NCI-H2029 treated with DMSO at 0.1 percent for 48 hours (cell line): ENCODE measurements around the gene MARCKSL1.
A peak's percentile ranks its signal among the peaks of the same experiment; 100 is the strongest.

Experiments
- DNase-seq: peaks from one replicate; lab custom pipeline; 2025; lab: John Stamatoyannopoulos, UW

Gene MARCKSL1

DNA sequence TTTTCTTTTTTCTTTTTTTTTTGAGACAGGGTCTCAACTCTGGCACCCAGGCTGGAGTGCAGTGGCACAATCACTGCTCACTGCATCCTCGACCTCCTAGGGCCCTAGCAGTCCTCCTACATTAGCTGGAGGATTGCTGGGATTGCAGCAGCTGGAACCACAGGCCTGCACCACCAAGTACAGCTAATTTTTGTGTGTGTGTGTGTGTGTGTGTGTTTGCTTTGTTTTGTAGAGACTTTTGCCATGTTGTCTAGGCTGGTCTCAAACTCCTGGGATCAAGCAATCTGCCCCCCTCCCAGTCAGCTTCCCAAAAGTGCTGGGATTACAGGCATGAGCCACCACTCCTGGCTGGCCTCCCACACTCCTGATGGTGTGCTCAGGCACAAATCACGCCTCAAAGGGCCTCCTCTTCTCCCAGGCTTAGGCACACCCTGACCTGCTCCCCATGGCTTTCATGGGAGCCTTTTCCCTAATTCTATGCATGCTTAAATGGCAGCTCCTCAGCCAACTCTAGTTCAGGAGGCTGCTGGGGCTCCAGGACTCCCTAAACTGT, 16.9 kb upstream of the MARCKSL1 start:
- no peak for DNase-seq

DNA sequence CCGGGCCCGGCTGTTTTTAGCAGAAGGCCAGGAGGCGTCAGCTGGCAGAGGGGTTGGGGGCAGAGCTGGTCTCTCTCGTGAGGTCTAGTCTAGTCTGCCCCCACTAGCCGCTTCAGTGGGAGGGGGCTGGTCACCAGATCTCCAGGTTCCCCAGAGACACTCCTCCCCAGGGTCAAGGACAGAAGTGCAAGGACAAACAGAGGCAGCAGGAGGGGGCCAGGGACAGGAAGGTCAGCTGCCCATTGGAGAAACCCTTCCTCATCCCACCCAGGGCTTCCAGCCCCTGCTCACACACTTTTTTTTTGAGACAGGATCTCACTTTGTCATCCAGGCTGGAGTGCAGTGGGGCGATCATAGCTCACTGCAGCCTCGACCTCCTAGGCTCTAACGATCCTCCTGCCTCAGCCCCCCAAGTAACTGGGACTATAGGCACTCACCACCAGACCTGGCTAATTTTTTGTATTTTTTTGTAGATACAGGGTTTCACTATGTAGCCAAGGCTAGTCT, 16.3 kb upstream of the MARCKSL1 start:
- no peak for DNase-seq

DNA sequence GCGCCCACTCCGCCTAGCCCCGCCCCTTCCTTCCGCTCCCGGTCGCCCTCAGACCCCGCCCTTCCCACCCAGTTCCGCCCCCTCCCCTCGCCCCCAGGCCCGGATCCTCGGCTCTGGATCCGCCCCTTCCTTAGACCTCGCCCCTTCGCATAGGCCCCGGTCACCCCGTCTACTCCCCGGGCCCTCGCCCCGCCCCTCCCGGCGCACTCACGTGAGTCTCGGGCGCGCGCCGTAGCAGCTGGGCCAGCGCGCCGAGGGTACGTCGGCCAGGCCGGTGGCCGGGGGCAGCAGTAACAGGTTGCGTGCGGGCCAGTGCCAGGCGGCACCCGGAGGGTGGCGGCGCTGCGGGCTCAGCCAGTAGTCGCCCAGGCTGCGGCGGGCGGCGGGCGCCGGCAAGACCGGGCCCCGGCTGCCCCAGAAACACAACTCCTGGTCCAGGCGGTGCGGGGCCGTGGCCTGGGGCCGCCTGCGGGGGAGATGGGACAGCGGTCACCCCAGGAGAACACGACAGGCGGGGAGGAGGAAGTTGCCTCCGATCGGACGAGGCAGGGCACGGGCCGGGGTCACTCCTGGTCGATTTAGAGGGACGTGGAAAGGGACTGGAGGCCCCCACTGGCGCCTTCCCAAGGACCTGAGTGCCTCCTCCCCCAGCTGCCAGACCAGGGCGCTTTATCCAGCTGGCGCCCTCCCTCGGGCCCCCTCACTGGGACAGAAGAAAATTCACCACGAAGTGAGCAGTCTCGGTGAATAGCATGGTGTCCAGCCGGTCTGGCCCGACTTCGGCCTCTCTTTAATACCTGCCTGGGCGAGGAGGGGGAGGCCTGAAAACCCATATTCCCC, 15.6 kb upstream of the MARCKSL1 start:
- DNase-seq: peak; percentile 73

DNA sequence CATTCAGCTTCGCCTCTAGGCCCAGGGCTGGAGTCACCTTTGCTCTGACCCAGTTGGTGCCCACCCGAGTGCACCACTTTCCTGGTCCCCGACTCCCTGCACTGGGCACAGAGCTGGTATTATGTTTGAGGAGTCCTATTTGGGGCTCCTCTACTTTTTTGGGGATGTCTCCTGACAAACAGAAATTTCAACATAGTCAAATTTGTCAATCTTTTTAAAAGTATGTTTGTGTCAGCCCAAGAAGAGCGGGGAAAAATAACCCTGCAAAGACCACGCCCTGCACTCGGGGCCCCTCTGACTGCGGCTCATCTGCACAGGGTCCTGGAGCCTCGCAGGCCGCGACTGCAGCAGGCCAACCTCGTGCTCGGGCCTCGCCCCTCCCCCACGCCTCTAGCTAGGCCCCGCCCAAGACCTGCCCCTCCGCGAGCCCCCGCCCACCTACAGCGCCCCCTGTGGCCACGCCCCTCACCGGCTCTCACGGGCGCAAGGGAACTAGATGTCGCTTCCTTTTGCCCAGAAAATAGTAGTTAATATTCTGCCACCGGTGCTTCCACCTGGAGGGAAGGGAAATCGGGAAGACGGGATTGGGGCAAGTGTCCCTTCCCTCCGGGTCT, 14.9 kb upstream of the MARCKSL1 start:
- DNase-seq: peak; percentile 73

DNA sequence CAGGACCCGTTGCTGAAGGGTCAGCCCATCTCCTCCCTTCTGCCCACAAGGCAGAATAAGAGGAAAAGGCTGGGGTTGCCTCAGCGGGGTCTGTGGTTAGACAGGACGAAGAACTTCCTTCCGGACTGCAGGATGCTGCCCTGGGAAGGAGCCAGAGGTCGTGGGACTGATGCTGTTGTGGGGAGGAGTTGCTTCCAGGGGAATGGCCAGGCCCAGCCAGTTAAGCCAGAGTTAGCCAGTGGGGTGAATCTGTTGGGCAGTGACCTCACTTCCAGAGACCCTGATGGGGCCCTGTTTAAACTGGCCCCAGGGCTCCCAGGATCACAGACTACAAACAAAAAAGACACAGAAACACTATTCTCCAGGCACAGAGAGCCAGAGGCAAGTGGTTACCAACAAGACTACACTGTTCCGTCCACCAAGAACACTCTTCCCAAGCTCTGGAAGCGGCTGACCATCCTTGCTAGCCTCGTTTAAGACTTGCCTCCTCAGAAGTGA, 13.2 kb upstream of the MARCKSL1 start:
- no peak for DNase-seq

DNA sequence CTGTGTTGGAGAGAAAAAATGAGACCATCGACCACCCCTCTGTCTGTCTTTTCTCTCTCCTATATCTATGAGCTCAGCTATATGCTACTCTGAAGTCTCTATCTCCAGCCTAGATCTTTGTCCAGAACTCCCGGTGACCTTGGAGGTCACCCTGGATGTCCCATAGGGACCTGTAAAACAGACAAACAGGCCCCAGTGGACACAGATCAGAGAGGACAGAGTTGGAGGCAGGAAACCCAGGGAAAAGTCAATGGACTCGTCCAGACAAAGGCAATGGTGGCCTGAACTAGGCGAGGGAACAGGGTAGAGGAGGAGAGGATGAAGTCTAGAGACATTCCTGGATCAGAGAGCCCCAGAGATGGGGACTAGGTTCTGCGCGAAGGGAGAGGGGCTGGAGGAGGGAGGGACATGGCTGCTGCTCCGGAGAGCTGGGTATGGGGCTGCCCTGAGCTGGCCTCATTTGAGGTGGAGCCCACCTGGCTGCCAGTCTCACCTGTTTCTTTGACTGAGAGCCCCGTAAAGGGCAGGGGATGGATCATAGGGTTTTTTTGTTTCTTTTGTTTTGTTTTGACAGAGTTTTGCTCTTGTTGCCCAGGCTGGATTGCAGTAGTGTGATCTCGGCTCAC, 10.6 kb upstream of the MARCKSL1 start:
- DNase-seq: no peak

DNA sequence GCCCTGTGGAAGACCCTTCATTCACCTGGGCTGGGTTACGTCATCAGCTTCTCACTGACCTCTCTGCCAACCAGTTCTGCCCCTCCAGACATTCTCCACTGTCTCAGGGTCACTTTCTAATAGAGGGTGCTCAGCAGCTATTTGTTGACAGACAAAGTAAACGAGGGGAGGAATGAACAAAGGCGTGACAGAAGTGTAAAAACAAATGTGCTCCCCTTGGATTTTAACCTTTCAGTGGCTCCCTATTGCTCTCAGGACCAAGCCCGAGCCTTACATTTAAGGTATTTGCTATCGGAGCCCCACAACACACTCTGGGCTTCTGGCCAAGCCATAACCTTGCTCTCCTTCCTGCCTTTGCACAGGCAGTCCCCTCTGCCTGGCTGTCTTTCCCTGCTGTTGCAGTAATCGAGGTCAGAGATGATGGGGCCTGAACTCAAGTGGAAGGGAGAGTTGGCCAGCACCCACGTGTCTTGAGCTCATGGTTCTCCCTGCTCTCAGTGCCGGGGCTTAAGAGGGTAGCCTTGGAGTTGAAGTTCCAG, 9.3 kb upstream of the MARCKSL1 start:
- DNase-seq: no peak

DNA sequence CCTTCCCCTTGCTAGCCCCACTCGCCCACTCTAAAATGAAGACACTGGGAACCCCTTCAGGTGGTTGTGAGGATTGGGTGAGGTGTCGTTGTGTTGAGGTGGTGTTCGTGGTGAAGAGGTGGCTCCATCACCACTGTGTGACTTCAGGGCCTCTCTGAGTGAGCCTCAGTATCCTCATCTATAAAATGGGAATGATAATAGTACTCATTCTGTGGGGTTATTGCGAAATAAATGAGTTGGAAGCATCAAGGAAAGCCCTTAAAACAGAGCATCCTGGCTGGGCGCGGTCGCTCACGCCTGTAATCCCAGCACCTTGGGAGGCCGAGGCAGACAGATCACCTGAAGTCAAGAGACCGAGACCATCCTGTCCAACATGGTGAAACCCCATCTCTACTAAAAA, 6.7 kb upstream of the MARCKSL1 start:
- DNase-seq: no peak

DNA sequence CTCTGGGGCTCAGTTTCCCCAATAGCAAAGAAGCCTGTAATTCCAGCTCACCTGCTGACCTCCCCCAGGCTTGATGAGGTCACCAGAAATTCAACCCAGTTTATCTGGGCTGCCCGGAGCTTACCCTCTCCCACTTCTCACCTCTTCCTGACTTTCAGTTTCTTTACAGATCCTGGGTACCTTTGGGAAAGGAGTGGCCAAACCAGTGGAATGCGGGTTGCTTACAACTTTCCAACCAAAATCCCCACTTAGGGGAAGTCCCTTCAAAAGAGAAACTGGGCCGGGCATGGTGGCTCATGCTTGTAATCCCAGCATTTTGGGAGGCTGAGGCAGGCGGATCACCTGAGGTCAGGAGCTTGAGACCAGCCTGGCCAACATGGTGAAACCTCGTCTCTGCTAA, 5.9 kb upstream of the MARCKSL1 start:
- DNase-seq: no peak

DNA sequence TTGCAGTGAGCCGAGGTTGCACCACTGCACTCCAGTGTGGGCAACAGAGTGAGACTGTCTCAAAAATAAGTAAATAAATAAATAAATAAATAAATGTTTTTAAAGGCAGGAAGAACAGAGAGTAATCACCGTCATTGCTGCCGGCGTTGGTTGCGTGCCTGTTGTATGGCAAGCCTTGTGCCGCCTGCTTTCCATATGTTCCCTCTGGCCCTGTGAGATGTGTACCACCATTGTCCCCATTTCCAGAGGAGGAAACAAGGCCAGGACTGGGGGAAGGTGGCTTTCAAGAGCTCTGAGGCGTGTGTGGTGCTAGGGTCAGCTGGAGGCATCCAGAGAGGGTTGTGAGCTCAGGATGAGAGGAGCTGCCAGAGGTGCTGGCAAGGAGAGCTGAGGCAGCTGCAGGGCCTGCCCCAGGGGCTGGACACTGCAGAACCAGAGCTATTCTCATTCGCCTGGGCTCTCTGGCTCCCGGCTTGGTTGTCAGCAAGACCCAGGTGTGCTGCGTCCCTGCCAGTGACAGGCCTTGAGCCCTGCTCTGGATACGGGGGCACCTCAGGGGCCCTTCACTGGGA, 5.2 kb upstream of the MARCKSL1 start:
- no peak for DNase-seq

DNA sequence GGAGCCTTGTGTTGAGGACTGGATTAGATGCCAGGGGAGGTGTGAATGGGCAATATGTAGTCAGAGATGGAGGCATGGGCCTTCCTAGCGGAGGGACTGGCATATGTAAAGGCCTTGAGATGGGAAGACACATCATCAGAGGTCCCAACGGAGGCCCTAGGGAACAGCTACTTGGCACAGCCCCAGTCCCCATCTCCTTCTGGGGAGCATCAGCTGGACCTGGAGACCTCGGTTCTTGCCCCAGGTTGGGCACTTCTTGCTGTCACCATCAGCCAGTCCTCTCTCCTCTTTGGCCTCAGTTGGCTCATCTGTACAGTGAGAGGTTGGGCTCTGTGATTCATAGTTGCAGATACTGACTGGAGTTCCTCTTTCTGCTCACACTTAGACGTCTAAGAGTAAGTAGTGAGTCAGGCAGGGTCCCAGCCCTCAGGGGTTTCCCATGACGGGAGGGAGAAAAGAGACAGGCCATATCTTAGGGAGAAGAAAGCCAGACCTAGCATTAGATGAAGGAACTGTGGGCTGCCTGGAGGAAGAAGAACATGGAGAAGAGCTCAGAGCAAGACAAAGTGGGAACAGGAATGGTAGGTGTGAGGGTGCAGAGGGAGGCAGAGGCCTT, 3.4 kb upstream of the MARCKSL1 start:
- no peak for DNase-seq

DNA sequence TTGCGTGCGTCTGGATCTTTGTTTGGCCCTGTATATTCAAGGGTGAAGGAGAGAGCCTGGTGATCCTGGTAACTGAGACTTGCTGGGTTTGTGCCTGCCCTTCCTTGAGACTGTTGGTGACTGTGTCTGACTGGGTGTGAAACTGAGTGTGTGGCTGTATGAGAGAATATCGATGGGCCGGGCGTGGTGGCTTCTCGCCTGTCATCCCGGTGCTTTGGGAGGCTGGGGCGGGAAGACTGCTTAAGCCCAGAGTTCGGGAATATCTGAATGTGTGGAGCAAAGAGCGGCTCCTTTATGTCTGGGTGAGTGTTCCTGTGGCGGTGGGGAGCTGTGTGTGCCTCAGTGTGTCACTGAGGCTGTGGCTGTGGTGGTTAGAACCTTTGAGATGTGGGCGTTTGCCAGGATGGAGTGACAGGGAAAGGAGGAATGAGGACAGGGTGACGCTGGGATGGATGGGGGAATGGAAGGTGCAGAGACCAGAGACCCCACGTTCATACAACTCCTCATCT, 2.7 kb upstream of the MARCKSL1 start:
- no peak for DNase-seq

DNA sequence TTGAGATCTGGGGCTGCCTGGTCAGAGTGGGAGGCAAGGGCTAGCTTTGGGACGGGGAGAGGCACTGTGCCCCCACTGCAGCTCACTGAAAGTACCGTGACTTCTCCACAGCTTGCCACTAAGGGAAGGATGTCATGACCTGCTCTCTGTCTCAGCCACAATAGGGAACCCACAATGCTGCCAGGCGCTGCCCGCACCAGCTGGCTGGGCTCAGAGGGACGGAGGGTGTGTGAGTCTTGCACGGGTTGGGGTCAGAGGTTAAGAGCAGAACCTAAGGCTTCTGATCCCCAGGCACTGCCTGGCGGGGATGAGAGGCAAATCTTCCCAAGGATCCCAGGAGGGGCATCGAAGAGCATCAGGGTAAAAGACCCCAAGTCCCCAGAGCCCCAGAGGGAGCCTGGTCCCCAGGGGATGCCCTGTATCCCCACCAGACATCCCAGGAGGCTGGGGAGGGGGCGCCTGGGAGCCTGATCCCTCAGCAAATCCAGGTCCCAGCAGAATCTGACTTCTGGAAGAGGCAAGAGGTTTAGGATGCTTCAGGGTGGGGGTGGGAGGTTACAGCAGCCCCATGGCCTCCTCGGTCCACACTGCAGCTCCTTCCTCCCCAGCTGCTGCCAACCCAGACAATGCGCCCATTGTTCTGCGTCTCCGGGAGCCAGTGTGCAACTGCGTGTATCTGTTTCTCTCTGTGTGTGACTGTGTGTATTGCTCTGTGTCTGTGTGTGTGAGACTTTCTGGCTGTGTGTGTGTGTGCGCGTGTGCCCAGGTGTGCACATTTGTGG, 2.0 kb upstream of the MARCKSL1 start:
- no peak for DNase-seq

DNA sequence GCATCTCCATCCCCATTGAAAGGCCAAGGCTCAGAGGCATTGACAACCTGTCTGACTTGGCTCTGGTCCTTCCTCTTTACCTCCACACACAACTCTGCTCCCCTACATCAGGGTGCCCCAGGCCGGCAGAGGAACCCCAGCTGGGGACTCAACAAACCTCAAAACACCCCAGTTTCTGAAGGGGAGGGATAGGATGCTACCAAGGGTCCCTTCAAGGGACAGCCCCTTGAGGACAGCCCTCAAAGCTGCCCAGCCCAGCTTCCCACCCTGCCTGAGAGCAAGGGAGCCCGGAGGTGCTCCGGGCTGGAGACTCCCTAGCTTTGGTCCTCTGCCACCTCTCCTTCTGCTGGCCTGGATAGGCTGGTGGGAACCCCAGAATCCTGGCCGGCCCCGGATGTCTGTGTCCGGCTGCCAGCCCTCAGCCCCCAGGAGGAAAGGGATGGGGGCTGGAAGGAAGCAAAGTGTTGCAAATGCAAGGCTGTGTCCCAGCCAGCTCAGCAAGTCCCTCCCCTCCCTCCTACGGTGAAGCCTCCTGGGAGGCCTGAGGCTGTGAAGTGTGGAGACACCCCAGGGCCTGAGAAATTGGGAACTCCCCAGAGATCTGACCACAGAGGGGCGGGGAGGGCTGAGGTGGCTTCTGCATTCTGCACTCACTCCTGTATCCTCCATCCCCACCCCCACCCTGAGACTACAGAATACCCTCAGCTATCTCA, 1.1 kb upstream of the MARCKSL1 start:
- DNase-seq: no peak

DNA sequence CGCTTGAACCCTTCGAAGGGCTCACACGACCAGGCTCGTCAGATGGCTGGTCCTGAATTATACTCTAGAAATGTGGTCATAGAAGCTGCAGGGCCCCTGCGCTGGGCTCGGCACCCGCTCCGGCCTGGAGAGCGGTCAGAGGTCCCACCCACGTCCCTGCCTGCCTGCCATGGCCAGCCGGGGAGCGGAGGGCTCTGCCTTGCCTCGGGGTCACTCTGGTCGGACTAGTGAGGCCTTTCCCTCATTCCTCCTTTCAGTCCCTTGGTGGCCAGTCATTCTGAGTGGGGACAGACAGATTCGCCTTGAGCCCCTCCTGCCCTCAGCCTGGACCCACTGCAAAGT, 529 bp upstream of the MARCKSL1 start:
- DNase-seq: no peak

DNA sequence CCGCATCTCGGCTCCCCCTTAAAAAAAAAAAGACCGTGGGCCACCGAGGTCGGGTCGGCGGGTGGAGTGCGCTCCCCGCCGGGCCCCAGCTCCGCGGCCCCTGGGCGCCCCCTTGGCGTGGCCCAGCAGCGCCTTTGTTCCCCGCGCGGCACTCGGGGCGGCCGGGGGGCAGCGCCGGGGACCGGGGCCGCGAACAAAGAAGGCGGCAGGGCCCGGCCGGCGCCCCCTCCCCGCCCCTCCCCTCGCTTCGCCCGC, 571 bp downstream of the MARCKSL1 start:
- no peak for DNase-seq

DNA sequence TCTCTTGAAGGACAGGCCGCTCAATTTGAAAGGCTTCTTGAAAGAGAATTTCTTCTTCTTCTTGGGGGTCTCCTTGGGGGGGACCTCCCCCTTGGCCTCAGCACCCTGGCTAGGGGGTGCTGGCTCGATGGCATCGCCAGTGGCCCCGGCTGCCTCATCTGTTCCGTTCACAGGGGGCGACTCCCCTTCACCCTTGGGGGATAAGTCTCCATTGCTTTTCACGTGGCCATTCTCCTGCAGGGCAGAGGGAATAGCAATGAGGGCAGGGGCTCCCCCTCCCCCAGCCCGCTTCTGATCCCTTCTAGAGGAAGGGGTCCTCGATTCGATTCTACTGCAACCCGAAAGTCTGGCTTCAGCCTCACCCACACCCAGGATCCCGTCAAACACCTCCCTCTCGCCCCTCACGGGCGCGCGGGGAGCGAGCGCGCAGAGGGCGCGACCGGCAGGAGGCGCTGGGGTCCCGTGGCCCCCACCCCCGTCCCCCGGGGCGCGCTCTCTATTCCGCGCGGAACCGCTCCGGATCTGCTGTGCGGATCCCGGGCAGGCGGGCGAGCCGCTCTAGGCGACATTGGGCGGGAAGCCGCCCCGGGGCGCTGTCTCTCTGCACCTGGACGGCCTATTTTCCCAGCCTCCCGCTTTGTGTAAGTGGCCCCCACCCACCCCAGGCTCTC, 1.0 kb downstream of the MARCKSL1 start:
- DNase-seq: no peak

DNA sequence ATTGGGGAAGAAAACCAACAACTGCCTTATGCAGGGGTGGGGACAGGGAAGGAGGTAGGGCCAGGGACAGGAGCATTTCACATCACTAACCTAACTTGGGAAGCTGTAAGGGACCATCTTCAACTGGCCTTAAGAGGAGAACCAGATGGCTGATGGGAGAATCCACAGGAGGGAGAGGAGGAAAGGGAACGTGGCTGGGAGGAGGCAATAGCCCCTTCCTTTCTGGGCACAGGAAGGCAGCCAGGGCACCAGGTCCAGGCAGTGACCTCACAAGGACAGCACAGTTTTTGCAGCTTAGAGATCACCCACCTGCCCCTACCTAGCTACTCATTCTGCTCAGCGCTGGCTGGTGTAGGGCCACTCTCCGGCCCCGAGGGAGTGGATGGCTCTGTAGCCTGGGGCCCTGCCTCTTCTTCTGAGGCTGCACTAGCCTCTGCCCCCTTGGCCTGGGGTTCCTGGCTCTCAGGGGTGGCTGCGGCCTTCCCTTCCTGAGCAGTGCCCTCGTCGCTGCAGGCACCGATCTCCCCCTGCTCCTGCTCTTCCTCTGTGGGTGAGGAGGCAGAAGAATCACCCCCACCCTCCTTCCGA, 1.7 kb downstream of the MARCKSL1 start:
- DNase-seq: no peak

DNA sequence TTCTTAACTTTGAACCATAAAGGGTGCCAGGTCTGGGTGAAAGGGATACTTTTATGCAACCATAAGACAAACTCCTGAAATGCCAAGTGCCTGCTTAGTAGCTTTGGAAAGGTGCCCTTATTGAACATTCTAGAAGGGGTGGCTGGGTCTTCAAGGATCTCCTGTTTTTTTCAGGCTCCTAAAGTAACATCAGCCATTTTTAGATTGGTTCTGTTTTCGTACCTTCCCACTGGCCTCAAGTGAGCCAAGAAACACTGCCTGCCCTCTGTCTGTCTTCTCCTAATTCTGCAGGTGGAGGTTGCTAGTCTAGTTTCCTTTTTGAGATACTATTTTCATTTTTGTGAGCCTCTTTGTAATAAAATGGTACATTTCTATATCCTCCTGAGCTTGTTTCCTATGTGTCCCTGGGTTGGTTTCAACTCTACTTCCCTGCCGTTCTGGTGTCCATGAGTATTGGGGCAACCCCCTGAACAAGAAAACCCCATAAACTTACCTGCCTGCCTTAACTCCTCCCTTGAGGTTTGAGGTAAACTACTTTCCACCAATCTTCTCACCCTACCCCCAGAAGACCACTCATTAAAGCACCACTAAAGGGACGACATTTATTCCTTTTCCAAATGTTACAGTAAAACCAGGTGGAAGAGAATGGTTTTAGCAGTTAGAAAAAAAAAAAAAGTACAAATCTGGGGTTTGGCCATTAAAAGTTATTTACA, 2.6 kb downstream of the MARCKSL1 start:
- no peak for DNase-seq
